Measurements from ENCODE around the gene PRM2.
"Not testable (repeated sequence)": the region's sequence is repeated elsewhere in the genome, so short reads cannot be mapped to it uniquely, and the experiment has no call there.

Gene PRM2

GRCh38 chr16:11307639-11308492 lies 31.6 kb upstream of the PRM2 start:
- DNase-seq (ENCODE audit: low read depth in 2 of 2): no peak

GRCh38 chr16:11306997-11307638 lies 30.8 kb upstream of the PRM2 start:
- no peak for DNase-seq (ENCODE audit: low read depth in 2 of 2)

DNA sequence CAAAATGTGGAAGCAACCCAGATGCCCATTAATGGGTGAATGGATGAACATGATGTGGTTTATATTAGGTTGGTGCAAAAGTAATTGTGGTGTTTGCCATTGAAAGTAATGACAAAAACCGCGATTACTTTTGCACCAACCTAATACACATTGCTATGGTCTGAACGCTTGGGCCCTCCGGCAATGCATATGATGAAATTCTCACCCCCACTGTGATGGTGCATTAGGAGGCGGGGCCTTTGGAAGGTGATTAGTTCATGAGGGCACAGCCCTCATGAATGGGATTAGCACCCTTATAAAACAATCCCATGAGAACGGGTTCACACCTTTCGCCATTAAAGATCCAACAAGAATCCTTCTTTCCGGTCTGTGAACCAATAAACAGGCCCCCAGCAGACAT lies 30.1 kb upstream of the PRM2 start:
- DNase-seq (ENCODE audit: low read depth in 2 of 2): no peak

GRCh38 chr16:11303405-11304138 lies 27.3 kb upstream of the PRM2 start:
- no peak for DNase-seq (ENCODE audit: low read depth in 2 of 2)

- DNase-seq (ENCODE audit: low read depth in 2 of 2): no peak
Observed at GRCh38 chr16:11302977-11303376, 26.7 kb upstream of the PRM2 start.

GRCh38 chr16:11301645-11302501 lies 25.6 kb upstream of the PRM2 start:
- DNase-seq (ENCODE audit: low read depth in 2 of 2): no peak

DNA sequence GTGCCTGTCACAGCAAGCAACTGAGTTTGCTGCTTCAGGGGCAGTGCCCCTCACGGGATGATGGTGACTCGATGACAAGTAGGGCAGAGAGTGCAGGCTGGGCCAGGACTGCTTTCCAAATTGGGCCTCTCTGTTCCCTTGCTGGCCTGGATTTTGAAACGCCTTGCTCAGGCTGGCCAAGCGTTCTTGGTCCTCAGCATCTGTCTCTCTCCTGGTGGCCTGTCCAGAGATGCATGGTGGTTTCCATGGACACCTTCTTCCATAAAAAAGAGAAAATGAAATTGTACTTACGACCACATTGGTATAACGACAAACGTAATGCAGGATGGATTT lies 24.2 kb upstream of the PRM2 start:
- no peak for DNase-seq (ENCODE audit: low read depth in 2 of 2)

- DNase-seq (ENCODE audit: low read depth in 2 of 2): no peak
Observed at GRCh38 chr16:11299865-11300559, 23.7 kb upstream of the PRM2 start.

DNA sequence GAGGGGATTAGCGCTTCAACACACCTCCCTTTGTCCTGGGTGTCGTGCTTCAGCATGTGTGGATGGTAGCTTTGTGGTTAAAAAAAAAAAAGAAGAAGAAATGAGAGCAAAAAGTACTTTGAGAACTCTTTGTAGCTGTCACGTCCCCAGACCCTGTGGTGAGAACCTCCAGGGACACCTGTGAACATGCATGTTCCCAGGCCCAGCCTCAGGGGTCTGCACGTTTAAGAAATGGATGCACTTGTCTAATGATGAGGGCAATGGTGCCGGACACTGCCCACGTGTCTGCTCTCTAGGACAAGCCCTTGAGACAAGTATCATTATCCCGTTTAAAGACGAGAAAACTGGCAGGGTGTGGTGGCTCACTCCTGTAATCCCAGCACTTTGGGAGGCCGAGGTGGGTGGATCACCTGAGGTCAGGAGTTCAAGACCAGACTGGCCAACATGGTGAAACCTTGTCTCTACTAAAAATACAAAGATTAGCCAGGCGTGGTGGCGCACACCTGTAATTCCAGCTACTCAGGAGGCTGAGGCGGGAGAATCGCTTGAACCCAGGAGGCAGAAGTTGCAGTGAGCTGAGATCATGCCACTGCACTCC lies 22.8 kb upstream of the PRM2 start:
- not testable (repeated sequence) for DNase-seq (ENCODE audit: low read depth in 2 of 2)

GRCh38 chr16:11298143-11298900 lies 22.0 kb upstream of the PRM2 start:
- no peak for DNase-seq (ENCODE audit: low read depth in 2 of 2)

GRCh38 chr16:11297492-11298142 lies 21.3 kb upstream of the PRM2 start:
- DNase-seq (ENCODE audit: low read depth in 2 of 2): no peak

- DNase-seq (ENCODE audit: low read depth in 2 of 2): no peak
Observed at GRCh38 chr16:11296706-11297491, 20.6 kb upstream of the PRM2 start.

DNA sequence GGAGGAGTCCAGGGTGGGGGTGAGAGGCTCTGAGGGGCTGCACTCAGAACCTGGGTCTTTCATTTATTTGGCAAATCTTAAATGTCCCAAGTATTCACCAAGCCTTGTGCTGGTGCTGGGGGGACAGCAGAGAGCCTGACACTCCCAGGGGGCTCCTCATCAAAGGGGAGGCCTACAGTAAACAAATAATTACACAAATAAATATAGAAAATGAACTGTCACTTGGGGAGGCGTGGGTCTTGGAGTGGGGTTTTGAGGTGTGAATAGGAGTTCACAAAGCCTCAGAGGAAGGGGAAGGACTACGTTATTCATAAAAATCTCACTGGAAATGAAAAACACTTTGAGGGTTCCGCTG lies 20.0 kb upstream of the PRM2 start:
- DNase-seq (ENCODE audit: low read depth in 2 of 2): no peak

- no peak for DNase-seq (ENCODE audit: low read depth in 2 of 2)
Observed at GRCh38 chr16:11295672-11296071, 19.4 kb upstream of the PRM2 start.

DNA sequence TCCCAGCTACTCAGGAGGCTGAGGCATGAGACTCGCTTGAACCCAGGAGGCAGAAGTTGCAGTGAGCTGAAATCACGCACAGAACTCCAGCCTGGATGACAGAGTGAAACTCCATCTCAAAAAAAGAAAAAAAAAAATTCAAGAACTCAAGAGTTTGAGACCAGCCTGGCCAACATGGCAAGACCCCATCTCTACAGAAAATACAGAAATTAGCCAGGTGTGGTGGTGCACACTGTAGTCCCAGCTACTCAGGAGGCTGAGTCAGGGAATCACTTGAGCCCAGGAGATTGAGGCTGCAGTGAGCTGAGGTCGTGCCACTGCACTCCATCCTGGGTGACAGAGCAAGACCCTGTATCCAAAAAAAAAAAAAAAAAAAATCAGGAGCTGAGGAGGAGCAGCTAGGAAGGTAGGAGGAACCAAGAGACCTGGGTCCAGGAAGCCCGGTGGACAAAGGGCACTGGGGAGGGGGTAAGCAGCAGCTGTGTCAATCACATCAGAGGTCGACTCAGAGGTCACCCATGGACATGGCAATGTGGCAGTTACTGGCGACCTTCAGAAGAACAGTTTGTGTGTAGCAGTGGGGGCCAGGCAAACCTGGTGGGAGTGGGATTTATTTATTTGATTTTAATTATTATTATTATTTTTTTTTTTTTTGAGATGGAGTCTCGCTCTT lies 15.9 kb upstream of the PRM2 start:
- DNase-seq (ENCODE audit: low read depth in 2 of 2): no peak

DNA sequence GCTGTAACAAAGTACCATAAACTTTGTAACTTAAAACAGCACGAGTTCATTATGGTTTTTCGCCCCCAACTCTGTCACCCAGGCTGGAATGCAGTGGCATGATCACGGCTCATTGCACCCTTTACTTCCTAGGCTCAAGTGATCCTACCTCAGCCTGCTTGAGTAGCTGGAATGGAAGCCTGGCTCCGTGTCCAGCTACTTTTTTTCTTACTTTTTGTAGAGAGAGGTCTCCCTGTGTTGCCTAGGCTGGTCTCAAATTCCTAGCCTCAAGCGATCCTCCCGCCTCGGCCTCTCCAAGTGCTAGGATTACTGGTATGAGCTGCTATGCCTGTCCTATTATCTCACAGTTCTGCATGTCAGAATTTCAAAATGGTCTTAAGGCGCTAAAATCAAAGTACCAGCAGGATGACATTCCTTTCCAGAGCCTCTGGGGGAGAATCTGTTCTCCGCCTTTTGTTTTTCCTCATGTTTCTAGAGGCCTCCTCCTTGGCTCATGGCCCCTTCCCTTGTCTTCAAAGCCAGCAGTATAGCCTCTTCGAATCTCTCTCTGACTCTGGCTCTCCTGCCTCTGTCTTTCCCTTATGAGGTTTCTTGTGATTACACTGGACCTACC lies 14.9 kb upstream of the PRM2 start:
- no peak for DNase-seq (ENCODE audit: low read depth in 2 of 2)

GRCh38 chr16:11290102-11290893 lies 14.0 kb upstream of the PRM2 start:
- no peak for DNase-seq (ENCODE audit: low read depth in 2 of 2)

Measured in fibroblast of skin of left biceps (primary cell).